ENCODE data around the gene CNTN4.

DNA sequence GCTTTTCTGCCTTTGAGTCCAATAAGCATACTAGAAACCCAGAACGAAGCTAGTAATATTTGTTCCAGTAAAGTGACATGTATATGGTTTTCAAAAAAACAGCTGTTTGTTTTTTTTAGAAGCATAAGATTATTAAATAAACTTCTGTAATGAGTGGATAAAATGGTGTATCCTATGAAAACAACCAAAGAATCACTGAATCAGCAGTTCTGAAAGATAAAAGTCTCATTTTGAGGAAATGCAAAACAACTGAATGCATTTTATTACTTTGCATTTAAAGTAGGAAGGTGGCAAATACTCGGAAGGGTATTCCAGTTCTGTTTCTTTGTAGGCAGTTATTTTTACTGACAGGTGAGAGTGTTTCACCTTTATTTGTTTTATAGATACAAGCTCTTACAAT, 107.0 kb downstream of the CNTN4 start:
- TF ChIP-seq, protein P1, sequence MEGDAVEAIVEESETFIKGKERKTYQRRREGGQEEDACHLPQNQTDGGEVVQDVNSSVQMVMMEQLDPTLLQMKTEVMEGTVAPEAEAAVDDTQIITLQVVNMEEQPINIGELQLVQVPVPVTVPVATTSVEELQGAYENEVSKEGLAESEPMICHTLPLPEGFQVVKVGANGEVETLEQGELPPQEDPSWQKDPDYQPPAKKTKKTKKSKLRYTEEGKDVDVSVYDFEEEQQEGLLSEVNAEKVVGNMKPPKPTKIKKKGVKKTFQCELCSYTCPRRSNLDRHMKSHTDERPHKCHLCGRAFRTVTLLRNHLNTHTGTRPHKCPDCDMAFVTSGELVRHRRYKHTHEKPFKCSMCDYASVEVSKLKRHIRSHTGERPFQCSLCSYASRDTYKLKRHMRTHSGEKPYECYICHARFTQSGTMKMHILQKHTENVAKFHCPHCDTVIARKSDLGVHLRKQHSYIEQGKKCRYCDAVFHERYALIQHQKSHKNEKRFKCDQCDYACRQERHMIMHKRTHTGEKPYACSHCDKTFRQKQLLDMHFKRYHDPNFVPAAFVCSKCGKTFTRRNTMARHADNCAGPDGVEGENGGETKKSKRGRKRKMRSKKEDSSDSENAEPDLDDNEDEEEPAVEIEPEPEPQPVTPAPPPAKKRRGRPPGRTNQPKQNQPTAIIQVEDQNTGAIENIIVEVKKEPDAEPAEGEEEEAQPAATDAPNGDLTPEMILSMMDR (IDR thresholded peaks at IDR 0.05; ENCODE audit: insufficient read depth, low read length): no peak
- TF ChIP-seq SPI1 (IDR thresholded peaks at IDR 0.05; ENCODE audit: borderline replicate concordance, low read depth) (no peak), POLR2AphosphoS5 (IDR thresholded peaks at IDR 0.05; ENCODE audit: low read depth) (no peak), GABPA (IDR thresholded peaks at IDR 0.05; ENCODE audit: low read depth) (no peak)
